ENCODE measurements around the gene SMG5.

SMG5 gene

DNA sequence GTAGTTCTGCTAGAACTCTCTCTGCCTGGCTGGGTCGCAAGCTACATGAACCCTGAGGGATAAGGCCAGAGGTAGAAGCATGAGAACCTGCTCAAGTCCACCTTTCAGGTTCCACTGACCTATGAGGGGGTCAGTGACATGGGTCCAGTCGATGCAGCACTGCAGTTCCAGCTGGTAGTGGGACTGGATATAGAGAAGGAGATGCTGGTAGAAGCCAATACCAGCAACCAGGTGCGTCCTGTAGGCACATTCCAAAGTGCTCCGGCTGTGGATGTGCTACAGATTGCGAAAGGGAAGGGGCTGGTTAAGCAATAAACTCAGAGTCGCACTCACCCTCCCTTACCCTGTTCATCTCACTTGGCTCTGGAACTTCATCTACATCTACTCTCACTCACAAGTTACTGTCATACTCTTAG lies 5.7 kb downstream of the SMG5 start:
- DNase-seq = no peak

DNA sequence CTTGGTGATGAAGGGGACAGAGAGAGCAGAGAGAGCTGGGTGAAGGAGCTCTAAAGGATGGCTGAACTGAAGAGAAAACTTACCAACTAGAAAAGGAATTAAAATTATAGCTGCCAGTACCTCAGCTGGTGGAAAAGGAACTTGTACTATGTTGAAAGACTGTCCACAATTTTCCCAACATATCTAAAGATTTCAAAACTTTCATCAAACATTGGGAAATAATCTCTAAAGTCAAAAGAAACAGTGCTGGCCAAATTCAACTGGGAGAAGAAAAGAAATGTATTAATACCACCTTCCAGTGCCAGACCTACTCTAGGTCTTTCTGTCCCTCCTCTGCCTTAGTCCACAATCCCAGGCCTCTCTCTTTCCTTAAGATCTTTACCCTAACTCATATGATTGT lies 6.1 kb downstream of the SMG5 start:
- DNase-seq = no peak

DNA sequence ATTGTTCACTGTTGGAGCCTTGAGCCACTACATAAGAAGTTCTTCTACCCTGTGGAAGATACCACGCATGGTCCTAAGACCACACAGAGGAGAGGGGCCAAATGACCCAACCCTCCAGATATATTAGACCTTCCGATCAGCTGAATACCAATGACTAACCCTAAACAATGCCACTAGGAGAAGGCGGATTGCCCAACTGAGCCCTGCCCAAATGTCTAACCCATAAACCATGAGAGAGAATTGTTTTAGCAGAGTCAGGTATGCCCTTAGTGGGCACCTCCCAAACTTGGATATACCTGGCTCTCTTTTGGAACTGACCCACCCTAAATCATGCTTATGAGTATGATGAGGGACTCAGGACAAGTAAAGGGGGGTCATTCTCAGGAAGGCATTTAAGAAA lies 12.3 kb downstream of the SMG5 start:
- no peak for DNase-seq

DNA sequence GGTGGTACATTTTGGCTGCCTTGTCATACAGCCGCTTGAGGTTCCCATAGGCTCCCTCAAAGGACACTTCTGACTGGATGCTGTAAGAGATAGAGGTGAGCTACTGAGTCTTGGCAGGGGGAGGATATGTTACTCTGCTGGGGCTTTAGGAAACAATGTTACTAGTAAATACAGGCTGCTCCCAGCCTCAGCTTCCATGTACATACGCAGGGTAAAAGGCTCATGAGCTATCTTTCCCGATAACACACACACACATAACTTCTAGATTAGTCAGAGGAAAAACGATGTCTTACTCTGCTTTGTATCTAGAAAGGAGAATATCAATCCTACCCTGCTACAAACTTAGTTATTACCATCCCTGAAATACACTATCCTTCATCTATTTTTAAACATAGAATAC lies 14.3 kb downstream of the SMG5 start:
- DNase-seq = no peak

DNA sequence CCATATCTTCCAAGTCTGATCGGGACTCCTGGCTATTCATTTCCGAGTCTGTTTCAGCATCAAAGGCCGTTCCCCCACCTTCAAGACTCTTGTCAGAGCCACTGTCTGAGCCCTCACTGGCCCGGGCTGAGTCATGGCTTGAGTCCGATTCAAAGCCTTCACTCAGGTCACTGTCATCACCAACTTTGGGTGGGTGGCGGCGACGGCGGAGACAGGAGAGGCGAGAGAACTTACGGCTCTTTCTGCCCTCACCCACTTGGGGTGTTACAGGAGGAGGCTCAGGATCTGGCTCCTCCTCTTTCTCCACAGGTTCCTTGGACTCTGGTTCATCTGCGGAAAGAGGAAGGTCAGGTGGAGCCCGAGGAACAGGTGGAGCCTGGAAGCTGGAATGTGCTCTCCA lies 16.6 kb downstream of the SMG5 start:
- no peak for DNase-seq

DNA sequence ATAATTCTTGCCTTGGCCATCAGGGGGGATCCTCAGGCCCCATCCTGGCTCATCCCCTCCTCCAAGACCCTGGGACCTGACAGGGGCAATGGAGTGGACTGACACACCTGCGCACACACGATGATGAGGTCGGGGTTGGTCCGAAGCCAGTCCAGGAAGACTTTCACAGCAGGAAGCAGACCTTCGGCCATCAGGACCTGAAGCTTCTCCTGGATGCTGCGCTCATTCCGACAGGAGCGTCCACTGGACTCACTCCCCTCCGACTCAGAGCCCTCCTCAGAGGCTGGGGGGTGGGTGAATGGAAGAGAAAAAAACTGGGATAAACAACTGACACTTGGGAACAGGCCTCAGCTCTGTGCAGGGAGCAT lies 19.4 kb downstream of the SMG5 start:
- DNase-seq = no peak

DNA sequence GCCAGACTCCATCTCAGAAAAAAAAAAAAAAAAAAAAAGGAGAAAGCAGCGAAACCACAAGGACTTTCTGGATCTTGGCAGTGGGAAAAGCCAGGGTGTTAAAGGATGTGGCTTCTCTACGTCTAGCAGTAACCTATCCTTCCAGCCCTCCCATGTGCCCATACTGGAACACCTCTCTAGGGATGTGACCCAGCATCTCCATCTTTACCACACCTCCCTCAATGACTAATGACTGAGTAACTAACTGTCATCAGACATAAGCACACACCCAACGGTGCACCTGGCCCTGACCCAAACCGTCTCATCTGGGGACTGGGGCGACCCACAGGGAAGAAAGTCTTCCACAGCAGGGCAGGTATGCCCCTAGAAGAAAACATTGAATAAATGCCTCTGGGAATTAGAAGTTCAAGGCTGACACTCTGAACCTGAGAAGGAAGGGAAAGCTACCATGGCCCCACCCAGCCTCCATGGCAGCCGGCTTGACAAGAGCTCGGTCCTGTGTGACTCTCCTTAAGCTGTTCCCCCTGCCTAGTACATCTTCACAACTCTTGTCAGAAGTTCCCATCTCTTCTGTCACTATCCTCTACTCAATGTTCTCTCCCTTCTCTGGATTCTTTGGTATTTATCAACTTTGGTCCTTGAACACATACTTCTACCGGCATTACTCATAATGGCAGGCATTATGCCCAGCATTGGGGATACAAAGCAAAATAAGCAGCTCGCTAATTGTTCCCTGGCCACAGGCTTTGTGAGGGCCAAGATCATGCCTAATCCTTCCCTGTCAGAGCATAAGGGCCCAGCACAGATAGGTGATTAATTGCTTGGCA lies 20.0 kb downstream of the SMG5 start:
- no peak for DNase-seq

DNA sequence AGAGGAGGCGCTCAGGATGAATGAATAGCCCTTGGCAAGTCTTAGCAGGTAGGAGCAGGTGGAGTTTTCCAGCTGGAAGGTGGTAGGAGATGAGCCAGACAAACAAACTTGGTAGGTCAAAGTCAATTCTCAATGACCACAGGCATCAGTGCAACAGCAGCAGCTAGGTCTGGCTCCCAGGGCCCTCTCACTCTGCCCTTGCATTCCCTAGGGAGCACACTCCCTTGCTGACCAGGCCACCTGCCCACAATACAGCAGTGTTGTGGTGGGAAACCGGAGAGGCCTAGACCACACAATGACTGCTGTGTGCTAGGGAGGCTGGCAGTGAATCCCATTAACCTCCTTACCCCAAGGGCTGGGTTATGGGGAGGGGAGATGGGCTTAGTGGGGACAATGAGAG lies 21.7 kb downstream of the SMG5 start:
- no peak for DNase-seq

DNA sequence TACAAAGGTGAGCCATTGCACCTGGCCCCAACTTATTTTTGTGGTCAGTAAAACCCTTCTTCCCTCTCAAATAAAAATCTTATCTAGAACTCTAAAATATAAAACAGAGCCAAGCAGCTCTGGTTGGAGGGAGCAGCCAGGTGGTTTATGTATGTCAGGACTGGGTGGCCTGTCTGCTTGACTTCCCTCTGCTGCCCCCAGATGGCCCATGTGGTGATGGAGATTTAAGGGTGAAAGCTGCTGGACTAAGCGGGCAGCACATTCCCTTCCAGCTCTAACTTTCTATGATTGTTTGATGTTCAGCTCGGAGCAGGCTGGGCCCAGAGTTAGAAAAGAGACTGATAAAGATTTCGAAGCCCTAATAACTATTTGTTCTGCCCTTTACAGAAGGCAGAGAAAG lies 22.8 kb downstream of the SMG5 start:
- DNase-seq = no peak

DNA sequence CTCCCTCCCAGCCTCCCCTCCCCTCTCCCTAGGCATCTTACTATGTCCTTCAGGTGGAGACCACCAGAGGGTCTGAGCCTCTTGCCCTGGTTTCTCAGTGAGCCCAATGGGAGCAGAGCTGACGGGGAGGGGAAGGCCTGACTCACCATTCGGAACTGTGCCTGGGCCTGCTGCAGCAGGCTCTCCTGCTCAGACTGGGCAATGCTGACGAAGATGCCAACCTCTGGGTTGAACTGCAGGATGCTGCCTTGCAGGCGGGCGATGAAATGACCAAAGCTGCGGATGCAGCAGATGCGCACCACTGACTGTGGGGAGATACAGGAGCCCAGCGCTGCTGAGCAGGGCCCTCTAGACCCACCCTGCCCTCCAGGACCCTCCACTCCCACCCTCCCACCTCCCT lies 23.8 kb downstream of the SMG5 start:
- no peak for DNase-seq

DNA sequence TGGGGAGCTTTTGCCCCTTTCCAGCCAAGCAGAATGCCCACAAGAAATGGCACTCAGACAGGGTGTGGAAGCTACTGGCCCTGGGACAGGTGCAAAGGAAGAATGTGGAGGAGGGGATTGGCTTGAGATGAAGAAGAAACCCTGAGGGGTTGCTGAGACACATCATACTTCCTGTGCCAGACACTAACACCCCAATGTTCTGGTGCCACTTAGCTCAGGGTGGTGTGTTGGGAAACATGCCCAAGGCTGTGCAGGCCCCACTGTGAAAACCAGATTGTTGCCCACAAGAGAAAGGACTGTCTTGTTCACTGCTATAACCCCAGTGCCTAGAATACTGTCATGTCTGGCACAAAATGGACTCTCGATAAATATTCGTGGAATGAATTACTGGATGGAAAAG lies 24.9 kb downstream of the SMG5 start:
- no peak for DNase-seq

DNA sequence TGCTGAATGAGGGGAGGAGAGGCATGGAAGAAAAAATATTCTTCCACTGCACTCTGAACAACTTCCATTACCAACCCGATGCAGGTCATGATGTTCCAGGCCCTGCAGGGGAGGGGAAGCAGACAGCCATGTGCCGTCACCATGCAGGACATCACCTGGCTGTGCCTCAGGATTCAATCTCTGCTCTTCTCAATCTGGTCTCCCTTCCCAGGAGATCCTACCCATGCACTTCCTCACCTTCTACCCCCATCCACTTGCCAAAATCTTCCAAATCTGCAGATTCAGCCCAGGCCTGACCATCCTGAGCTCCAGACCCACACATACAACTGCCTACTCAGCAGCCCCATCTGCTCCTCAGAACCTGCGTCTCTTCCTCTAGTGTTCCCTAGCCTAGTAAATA lies 29.0 kb downstream of the SMG5 start:
- no peak for DNase-seq

DNA sequence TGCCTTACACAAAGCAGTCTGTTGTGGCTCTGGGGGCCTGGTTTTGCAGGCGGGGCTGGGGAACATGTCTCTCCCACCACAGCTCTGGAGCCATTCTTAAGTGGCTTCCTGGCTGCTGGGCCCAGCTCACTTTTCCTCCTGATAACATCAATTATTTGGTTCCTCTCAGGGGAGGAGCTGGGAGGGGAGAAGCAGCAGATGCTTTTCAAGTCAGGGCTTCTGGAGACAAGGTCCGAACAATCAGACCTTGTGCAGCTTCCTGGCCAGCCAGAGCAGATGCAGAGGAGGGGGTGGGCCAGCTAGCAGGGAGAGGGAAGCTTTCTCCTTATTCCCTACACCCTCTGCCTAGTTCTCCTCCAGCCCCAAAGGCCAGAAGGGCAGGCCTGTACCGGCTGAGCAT lies 31.1 kb downstream of the SMG5 start:
- no peak for DNase-seq

DNA sequence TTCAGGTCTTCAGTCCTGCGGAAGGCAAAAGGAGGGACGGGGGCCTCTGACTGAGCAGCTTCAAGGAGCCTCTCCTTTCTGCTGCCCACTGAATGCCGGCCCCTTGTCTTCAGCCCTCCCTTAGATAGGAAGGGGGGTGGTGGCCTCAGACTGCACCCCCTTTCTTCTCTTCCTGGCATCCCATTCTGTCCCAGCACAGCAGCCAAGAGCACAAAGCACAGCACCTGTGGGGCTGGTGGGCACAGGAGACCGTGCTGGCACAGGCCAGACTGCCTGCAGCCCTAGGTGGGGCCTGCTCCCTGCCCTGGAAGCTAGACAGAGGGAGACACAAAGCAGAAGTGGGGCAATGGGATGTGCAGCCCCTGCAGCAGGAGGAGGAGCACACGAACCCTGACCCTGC lies 33.0 kb downstream of the SMG5 start:
- no peak for DNase-seq

DNA sequence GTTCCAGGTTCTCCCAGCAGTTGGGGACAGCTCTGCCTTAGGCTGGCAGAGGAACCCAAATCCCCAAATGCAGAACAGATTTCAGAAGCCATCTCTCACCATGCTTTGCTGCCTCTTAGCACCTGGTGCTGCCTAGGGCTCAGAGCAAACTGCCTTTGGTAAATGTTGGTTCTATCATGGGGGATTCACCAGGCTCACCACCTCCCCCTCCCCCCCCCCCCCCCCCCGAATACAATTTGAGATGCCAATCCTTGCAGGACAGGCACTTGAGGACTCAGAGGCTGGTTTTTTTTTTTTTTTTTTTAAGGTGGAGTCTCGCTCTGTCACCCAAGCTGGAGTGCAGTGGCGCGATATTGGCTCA lies 34.3 kb downstream of the SMG5 start:
- DNase-seq = no peak

DNA sequence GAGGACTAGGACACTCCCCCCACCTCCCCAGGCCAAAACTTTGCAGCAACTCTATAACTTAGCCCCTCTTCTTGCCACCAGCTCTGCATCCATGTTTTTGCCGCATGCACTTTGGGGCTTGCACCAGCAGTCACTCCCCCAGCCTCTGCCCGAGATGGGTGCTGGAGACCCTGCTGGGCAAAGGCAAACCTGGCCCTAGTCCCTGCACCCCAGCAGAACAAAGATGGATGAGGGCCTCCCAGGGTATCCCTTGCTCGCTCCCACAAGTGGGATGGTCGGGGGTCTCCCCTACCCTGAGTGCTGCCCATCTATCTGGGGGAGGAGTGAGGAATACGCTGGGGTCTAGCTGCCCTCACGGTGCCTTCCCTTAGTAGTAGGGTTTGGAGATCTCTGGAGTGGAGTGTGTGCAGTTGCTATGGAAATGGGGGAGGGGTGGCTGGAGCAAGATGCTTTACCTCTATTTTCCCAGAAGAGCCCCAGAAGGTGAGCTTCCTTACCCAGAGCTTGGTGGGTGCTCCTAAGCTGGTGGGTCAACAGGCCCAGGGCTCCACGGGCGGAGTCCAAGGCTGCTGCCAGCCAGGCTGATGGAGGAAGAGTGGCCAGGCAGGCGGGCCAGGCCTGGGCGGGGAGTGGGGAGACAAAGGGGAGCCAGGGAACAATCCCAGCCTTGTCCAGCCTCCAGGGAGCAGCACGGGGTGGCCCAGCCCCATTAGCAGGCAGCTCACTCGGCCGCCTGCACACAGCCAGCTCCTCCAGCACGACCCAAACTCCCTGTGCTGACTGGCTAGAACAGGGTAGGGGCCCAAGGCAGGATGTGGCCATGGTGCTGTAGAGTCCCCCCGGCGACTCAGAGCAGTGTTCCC lies 34.9 kb downstream of the SMG5 start, which contains the start of gene PAQR6:
Gene PAQR6 (minus strand): TSS at position 597 of the 863 bp plus-strand sequence. CDS start 1,325 bp downstream, outside the sequence.
- no peak for DNase-seq

DNA sequence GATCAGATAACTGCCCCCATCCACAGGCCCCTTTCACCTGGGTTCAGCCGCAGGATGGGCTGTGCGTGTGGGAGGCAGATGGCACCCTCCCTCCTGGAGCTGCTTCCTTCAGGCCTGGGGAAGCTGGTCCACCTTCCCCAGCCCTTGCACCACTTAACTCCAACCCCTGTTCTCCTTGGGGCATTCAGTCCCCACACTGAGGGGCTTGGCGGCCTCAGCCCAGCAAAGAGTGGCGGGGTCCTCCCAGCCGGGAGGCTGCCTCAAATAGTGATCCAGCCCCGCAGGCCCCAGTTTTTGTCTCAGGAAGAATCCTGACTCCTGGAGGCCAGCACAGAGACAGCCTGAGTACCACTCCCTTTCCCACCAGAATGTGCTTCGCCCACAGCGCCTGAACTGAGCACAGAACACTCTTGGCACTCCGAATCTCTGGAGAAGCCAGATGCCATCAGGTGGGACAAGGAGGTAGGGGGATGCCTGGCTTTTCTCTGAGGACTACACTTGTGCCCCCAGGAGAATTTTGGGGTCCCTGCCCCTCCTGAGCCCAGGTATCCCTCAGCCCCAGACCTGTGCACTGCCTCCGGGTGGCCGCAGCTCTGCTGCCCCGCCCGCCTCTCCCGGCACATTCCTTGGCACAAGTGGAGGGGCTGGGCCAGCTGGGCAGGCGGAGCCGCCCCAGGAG lies 35.7 kb downstream of the SMG5 start:
- DNase-seq = no peak

DNA sequence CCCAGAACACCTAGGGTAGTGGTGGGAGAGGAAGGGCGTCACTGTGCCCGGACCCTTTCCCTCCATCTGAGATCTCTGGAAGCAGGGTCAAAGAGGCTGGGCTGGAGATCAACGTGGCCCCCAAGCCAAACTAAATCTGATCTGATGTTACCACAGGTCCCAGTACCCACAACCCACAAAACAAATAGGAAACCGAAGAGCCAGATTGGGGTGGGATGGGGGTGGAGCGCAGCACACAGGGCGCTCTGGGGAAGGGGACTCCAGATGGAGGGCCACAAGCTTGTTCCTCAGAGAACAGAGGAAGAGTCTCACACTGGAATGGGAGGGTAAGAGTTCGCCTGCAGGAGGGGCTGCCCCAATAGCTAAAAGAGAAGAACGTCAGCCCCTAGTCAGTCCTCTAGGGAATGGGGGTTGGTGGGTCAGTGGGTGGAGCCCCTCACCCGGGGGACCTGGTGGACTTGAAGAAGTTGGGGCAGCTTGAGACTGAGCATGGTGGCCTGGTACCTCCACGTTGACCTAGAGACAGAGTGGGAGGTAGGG lies 36.3 kb downstream of the SMG5 start:
- no peak for DNase-seq

DNA sequence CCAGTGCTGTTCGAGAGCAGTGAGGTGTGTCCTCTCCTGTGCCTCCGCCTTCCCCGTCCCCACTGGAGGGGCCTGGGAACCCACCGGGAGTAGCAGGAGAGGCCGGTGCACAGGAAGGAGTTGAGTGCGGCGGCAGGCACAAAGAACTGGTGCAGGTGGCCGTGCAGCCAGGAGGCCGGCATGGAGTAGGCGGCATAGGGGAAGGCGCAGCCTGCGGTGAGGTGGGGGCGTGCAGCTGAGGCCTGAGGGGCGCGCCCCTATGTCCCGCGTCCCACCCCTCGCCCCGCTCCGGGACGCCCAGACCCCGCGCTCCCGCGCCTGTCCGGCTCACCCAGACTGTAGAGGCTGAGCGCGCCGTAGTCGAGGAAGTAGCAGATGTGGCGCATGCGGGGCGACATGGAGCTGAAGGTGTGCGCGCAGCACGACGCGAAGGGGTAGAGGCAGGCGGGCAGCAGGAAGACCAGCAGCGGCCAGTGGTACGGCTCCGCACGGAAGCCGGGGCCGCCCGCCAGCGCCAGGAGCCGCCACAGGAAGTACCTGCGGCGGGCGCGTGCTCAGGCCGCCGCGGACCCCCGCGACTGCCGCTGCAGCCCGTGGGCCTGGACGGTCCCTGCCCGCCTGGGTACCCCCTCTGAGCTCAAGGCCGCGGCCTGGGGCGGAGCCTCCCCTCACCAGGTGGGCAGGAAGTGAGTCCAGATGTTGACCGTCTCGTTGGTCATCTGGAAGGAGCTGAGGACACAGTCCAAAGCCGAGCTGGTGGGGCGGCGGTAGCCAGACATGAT lies 37.0 kb downstream of the SMG5 start:
- DNase-seq = no peak

DNA sequence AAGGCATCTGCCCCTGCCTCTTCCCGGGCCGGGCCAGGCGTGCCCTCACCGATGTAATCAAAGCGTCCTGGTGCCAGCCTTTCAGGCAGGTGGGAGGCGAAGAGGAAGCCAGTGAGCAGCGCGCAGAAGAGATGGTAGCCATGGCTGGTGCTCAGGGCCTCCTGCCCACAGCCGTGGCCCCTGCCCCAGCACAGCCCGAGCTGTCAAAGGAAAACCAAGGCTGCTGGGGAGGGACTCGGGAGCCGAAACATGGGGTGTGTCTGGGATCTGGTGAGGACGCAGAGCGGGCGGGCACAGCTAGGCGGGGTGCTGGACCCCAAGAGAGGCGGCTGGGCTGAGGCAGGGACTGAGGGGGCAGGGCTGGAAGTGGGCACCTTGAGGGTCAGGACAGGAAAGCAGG lies 37.9 kb downstream of the SMG5 start:
- no peak for DNase-seq

DNA sequence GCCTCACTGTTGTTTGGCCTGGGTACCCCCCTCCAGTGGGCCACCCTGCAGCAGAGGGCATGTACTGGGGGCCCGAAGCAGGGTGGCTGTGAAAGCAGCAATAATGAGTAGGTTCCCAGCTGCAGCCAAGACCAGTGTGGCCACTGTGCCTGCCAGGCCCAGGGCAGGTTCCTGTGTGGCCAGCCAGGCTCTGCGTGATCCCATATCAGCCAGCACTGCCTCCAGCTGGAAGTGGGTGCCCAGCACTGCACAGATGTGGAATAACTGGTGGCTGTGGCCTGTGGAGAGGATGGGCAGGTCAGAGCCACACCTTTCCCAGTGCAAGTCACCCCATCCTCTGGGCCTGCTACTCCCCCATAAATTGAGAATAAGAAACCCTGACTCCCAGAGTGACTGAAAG lies 38.5 kb downstream of the SMG5 start:
- no peak for DNase-seq

DNA sequence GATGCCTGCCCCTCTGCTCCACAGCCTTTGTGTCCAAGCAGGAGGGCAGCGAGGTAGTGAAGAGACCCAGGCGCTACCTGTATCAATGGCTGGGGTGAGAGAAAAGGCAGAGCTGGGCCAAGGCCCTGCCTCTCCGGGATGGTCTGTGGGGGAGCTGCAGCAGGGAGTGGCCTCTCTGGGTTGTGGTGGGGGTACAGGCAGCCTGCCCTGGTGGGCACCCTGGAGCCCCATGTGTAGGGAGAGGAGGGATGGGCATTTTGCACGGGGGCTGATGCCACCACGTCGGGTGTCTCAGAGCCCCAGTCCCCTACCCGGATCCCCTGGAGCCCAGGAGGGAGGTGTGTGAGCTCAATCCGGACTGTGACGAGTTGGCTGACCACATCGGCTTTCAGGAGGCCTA lies 39.9 kb downstream of the SMG5 start:
- no peak for DNase-seq

DNA sequence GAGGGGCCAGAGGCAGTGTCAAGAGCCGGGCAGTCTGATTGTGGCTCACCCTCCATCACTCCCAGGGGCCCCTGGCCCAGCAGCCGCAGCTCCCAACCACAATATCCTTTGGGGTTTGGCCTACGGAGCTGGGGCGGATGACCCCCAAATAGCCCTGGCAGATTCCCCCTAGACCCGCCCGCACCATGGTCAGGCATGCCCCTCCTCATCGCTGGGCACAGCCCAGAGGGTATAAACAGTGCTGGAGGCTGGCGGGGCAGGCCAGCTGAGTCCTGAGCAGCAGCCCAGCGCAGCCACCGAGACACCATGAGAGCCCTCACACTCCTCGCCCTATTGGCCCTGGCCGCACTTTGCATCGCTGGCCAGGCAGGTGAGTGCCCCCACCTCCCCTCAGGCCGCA lies 40.7 kb downstream of the SMG5 start, which contains the start of gene BGLAP:
Gene BGLAP (plus strand): TSS at position 259 of the 400 bp plus-strand sequence. CDS start 48 bp downstream, at position 307.
- no peak for DNase-seq
